Measurements from ENCODE around the gene DAPK1. TPM values are rescaled to one million over a fixed set of nuclear protein-coding genes. Genes with fewer than 3 reads are reported as not detected.

The DAPK1 gene
- polyA plus RNA-seq, 2 of the 4 experiments (the other 2 are of a cell fraction): 55.2 to 67.2 TPM

DNA sequence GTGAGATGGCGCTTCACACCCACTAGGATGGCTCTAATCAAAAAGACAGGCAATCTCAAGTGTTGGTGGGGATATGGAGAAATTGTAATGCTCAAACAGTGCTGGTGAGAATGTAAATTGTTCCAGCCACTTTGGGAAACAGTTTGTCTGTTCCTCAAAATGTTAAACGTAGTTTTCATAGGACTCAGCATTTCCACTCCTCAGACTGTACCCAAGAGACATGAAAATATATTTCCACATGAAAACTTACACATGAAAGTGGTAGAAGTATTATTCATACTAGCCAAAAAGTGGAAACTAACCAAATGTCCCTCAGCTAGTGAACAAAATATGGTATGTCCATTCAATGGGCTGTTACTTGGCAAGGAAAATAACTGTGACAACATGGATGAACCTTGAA, 120.6 kb downstream of the DAPK1 start:
- FAIRE-seq (no peak), DNase-seq (ENCODE audit: low read depth in 1 of 2, low spot score in 1 of 2) (no peak), ATAC-seq (no peak)
- H3K4me3 ChIP-seq: no peak overlapping the region
- H3K9me3 ChIP-seq: no peaks in the 10 kb centered on the region
- TF ChIP-seq SREBF2 (IDR thresholded peaks at IDR 0.05) (no peak), POLR2AphosphoS2 (conservative IDR thresholded peaks at IDR 0.05; ENCODE audit: low read length) (no peak), PHF8 (IDR thresholded peaks at IDR 0.05; ENCODE audit: borderline replicate concordance, low read depth) (no peak), MAZ (IDR thresholded peaks at IDR 0.05; ENCODE audit: borderline replicate concordance, low read depth, low read length) (no peak), EHF (CRISPR knock-in tag; IDR thresholded peaks at IDR 0.05) (no peak), MYC (IDR thresholded peaks at IDR 0.05; ENCODE audit: borderline replicate concordance, low read length) (no peak), EP300 (IDR thresholded peaks at IDR 0.05) (no peak), ZNF302 (CRISPR knock-in tag; IDR thresholded peaks at IDR 0.05) (no peak), HEYL (CRISPR knock-in tag; IDR thresholded peaks at IDR 0.05) (no peak), RNF2 (IDR thresholded peaks at IDR 0.05; ENCODE audit: borderline replicate concordance, low read depth) (no peak), CHD4 (IDR thresholded peaks at IDR 0.05; ENCODE audit: borderline replicate concordance) (no peak), GATA3 (IDR thresholded peaks at IDR 0.05; ENCODE audit: borderline replicate concordance) (no peak), POLR2A (IDR thresholded peaks at IDR 0.05; ENCODE audit: low read length) (no peak), MAFK (IDR thresholded peaks at IDR 0.05; ENCODE audit: partially characterized antibody) (no peak), KDM1A (IDR thresholded peaks at IDR 0.05; ENCODE audit: low read depth) (no peak)
- TF ChIP-seq, protein P1, sequence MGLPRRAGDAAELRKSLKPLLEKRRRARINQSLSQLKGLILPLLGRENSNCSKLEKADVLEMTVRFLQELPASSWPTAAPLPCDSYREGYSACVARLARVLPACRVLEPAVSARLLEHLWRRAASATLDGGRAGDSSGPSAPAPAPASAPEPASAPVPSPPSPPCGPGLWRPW (IDR thresholded peaks at IDR 0.05): no peak
- TF ChIP-seq, protein P2, sequence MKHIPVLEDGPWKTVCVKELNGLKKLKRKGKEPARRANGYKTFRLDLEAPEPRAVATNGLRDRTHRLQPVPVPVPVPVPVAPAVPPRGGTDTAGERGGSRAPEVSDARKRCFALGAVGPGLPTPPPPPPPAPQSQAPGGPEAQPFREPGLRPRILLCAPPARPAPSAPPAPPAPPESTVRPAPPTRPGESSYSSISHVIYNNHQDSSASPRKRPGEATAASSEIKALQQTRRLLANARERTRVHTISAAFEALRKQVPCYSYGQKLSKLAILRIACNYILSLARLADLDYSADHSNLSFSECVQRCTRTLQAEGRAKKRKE (CRISPR knock-in tag; IDR thresholded peaks at IDR 0.05; ENCODE audit: low read depth): no peak
- H3K4me2 ChIP-seq: no peak overlapping the region
- 78% methylated on average over 2 of the region's 2 CpGs for WGBS (ENCODE audit: missing lambda C conversion rate)
- peaks cover 27% of the 10 kb centered on the region for H3K4me1 ChIP-seq
- ChIA-PET CTCF (no interaction called here), POLR2A (no interaction called here)
- no peak overlapping the region for H3K27ac ChIP-seq

DNA sequence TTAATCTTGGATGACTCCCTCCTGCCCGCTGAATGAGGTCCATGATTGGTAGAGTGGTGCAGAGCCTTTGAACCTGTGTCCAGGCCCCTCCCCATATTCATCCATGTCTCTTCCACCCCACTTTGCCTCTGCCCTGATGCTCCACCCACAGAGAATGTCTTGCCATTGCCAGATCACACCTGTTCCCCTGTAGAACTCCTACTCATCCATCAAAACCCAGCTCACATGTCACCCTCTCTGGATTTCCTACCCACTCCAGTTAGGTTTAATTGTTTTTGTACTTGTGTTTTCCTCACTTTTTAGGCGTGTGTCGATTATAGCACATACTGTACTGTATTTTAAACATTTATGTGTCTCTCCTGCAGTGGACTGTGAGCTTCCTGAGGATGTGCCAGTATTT, 121.3 kb downstream of the DAPK1 start:
- ATAC-seq: no peak
- H3K9me3 ChIP-seq: no peaks in the 10 kb centered on the region
- no peak overlapping the region for H3K27ac ChIP-seq
- ChIA-PET CTCF (interaction anchor here (1.7 kb wide), 1 partner anchor 66 kb away, joined by 6 read pairs; no protein-coding TSS in a partner anchor), POLR2A (no interaction called here)
- TF ChIP-seq MAZ (IDR thresholded peaks at IDR 0.05; ENCODE audit: borderline replicate concordance, low read depth, low read length) (no peak), NPAS2 (CRISPR knock-in tag; IDR thresholded peaks at IDR 0.05; ENCODE audit: borderline replicate concordance) (no peak), RCOR1 (IDR thresholded peaks at IDR 0.05; ENCODE audit: low read depth, low read length) (no peak), KDM1A (IDR thresholded peaks at IDR 0.05; ENCODE audit: low read depth) (no peak), MAFK (IDR thresholded peaks at IDR 0.05; ENCODE audit: partially characterized antibody) (no peak), CBX8 (IDR thresholded peaks at IDR 0.05) (no peak)
- TF ChIP-seq, protein P3, sequence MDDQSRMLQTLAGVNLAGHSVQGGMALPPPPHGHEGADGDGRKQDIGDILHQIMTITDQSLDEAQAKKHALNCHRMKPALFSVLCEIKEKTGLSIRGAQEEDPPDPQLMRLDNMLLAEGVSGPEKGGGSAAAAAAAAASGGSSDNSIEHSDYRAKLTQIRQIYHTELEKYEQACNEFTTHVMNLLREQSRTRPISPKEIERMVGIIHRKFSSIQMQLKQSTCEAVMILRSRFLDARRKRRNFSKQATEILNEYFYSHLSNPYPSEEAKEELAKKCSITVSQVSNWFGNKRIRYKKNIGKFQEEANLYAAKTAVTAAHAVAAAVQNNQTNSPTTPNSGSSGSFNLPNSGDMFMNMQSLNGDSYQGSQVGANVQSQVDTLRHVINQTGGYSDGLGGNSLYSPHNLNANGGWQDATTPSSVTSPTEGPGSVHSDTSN (IDR thresholded peaks at IDR 0.05): no peak
- TF ChIP-seq, protein P4, sequence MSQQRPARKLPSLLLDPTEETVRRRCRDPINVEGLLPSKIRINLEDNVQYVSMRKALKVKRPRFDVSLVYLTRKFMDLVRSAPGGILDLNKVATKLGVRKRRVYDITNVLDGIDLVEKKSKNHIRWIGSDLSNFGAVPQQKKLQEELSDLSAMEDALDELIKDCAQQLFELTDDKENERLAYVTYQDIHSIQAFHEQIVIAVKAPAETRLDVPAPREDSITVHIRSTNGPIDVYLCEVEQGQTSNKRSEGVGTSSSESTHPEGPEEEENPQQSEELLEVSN (IDR thresholded peaks at IDR 0.05; ENCODE audit: borderline replicate concordance, low read depth): no peak
- no peak for FAIRE-seq
- 88% methylated on average over 2 of the region's 3 CpGs for WGBS (ENCODE audit: missing lambda C conversion rate)
- DNase-seq (ENCODE audit: low read depth in 1 of 2, low spot score in 1 of 2): no peak
- H3K4me1 ChIP-seq: peaks cover 20% of the 10 kb centered on the region
- H3K4me3 ChIP-seq: no peak overlapping the region
- H3K4me2 ChIP-seq: no peak overlapping the region

DNA sequence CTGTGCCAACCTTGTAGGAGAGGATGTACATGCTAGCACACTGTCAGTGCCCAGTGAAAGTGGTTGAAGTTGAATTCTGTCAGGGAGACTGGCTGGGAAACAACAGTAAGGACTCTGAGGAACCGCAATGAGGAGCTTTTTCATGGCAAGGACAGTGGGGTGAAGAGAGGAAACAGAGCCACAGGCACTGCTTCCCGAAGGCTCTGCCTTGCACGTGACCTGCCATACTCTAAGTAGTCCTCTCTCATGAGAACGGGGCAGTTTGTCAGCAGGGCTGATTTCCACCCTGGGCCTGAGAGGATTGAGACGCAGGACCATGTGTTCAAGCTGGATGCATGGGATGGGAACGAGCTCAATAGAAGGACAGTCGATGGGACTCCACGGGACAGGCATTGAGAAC, 121.7 kb downstream of the DAPK1 start:
- Histone ChIP-seq H3K4me3 (no peak overlapping the region), H3K27ac (no peak overlapping the region), H3K9me3 (no peaks in the 10 kb centered on the region), H3K4me2 (no peak overlapping the region), H3K4me1 (peaks cover 16% of the 10 kb centered on the region)
- 84% methylated on average over 8 of the region's 8 CpGs for WGBS (ENCODE audit: missing lambda C conversion rate)
- TF ChIP-seq CEBPB (IDR thresholded peaks at IDR 0.05) (no peak), CHD2 (IDR thresholded peaks at IDR 0.05; ENCODE audit: low read length, partially characterized antibody) (no peak), TP53 (CRISPR knock-in tag; IDR thresholded peaks at IDR 0.05) (no peak)
- FAIRE-seq: no peak
- no peak for DNase-seq (ENCODE audit: low read depth in 1 of 2, low spot score in 1 of 2)
- CTCF ChIA-PET: interaction anchor here (0.7 to 1.7 kb wide), 3 partner anchors 65 to 282 kb away, joined by 3 to 6 read pairs (median 3); partner anchors contain the start of gene DAPK1
- POLR2A ChIA-PET: no interaction called here
- ATAC-seq: no peak

Data from A549 (cell line).